Activated CD8-positive, alpha-beta memory T cell treated with anti-CD3 and anti-CD28 coated beads for 24 hours (primary cell): ENCODE results near the gene ICA1L.

Experiments
- DNase-seq: peaks from one replicate; pipeline ENCODE4 v3.0.0-alpha.2; 2020

Gene ICA1L

GRCh38 chr2:202723746-202724145 lies 147.8 kb downstream of the ICA1L start:
- DNase-seq = no peak
